A549 (cell line): ENCODE measurements around the gene GAMT. TPM values are rescaled to one million over a fixed set of nuclear protein-coding genes. Genes with fewer than 3 reads are reported as not detected.

Source experiments
- ATAC-seq, 2 experiments: fragments of 200-7000 bp in 1 of 2; fragments of >200 bp in 1 of 2; cut with Nextera tagmentation in 1 of 2; cut with Tn5 transposase in 1 of 2; 3 replicates each; pipeline versions ENCODE4 v1.8.0 to v1.9.1; 2018 to 2020; ENCODE audit warnings: mild to moderate bottlenecking in 1 of 2, moderate library complexity in 1 of 2
- CTCF ChIA-PET: fragments of 300-600 bp; sonication (Branson Sonifier 250); formaldehyde crosslinking; extraction: SDS; loops from one replicate; lab custom pipeline; 2021; ENCODE audit warnings: antibody characterized with exemption, inconsistent platforms; lab: Yijun Ruan, JAX
- POLR2A ChIA-PET: fragments of 350-600 bp; formaldehyde crosslinking; extraction: SDS; loops from one replicate; lab custom pipeline; 2021; ENCODE audit warnings: antibody characterized with exemption, inconsistent platforms; lab: Yijun Ruan, JAX
- DNase-seq, 2 experiments: peaks; one replicate each; pipeline versions ENCODE4 v3.0.0 to v3.0.0-alpha.2; 2011 to 2016; ENCODE audit warnings: low read depth in 1 of 2, low spot score in 1 of 2
- FAIRE-seq: peaks from 2 replicates; lab custom pipeline; 2011; peaks lifted over from hg19 to GRCh38; lab: Jason Lieb, UNC
- H3K27ac ChIP-seq, 2 experiments: fragments of >200 bp; sonication (Bioruptor Twin); formaldehyde crosslinking; 3 replicates each; pipeline ENCODE4 v1.5.1; 2016 to 2017
- H3K4me1 ChIP-seq: fragments of >200 bp; sonication (Bioruptor Twin); formaldehyde crosslinking; 3 replicates; pipeline ENCODE4 v1.6.1; 2016
- H3K4me2 ChIP-seq: fragments of >200 bp; sonication (Bioruptor Twin); formaldehyde crosslinking; 3 replicates; pipeline ENCODE4 v1.6.1; 2016
- H3K4me3 ChIP-seq: fragments of >200 bp; sonication (Bioruptor Twin); formaldehyde crosslinking; 3 replicates; pipeline ENCODE4 v1.5.1; 2016
- H3K9me3 ChIP-seq: fragments of >200 bp; sonication (Bioruptor Twin); formaldehyde crosslinking; 3 replicates; pipeline ENCODE4 v1.6.1; 2016
- BHLHE40 ChIP-seq: IDR thresholded peaks from 2 replicates; pipeline ENCODE4 v1.6.1; 2012; ENCODE audit warnings: low read depth, low read length, inconsistent platforms
- CBX8 ChIP-seq: fragments of 200-600 bp; sonication (generic); IDR thresholded peaks from 2 replicates; pipeline ENCODE4 v1.6.1; 2016
- CEBPB ChIP-seq, 2 experiments: fragments of >200 bp in 1 of 2; sonication (Bioruptor Twin) in 1 of 2; formaldehyde crosslinking in 1 of 2; IDR thresholded peaks; 2 replicates each; pipeline ENCODE4 v1.6.1; 2012 to 2016
- CHD4 ChIP-seq: fragments of 200-600 bp; sonication (generic); IDR thresholded peaks from 2 replicates; pipeline ENCODE4 v1.6.1; 2016; ENCODE audit warnings: antibody characterized with exemption, mild to moderate bottlenecking, borderline replicate concordance
- FOXS1 ChIP-seq: fragments of 250-450 bp; sonication (Bioruptor Pico); IDR thresholded peaks from 2 replicates; pipeline ENCODE4 v1.5.0; 2020; ENCODE audit warnings: mild to moderate bottlenecking, moderate library complexity
- GATA3 ChIP-seq: IDR thresholded peaks from 2 replicates; pipeline ENCODE4 v1.6.1; 2012; ENCODE audit warnings: borderline replicate concordance
- HES2 ChIP-seq: fragments of >200 bp; sonication (Bioruptor Twin); formaldehyde crosslinking; IDR thresholded peaks from 2 replicates; pipeline ENCODE4 v1.6.1; 2016
- HEYL ChIP-seq: fragments of 250-450 bp; sonication (Bioruptor Pico); IDR thresholded peaks from 2 replicates; pipeline ENCODE4 v1.8.0; 2021; ENCODE audit warnings: mild to moderate bottlenecking, moderate library complexity
- HMGXB4 ChIP-seq: fragments of 250-450 bp; sonication (Bioruptor Pico); IDR thresholded peaks from 2 replicates; pipeline ENCODE4 v1.5.0; 2021; ENCODE audit warnings: mild to moderate bottlenecking, moderate library complexity, borderline replicate concordance
- KDM1A ChIP-seq: fragments of 200-600 bp; sonication (generic); IDR thresholded peaks from 2 replicates; pipeline ENCODE4 v1.6.1; 2016; ENCODE audit warnings: low read depth, mild to moderate bottlenecking
- MAFK ChIP-seq: fragments of 450-650 bp; IDR thresholded peaks from 2 replicates; pipeline ENCODE4 v1.6.1; 2014; ENCODE audit not compliant: partially characterized antibody
- NFE2L2 ChIP-seq: fragments of 150-350 bp; conservative IDR thresholded peaks from 2 replicates; pipeline ENCODE4 v1.6.1; 2014; ENCODE audit warnings: low read length
- NR3C1 ChIP-seq: fragments of >200 bp; sonication (Bioruptor Twin); formaldehyde crosslinking; IDR thresholded peaks from 3 replicates; pipeline ENCODE4 v1.6.1; 2017
- PBX3 ChIP-seq: IDR thresholded peaks from 2 replicates; pipeline ENCODE4 v1.6.1; 2012
- PHF8 ChIP-seq: fragments of 200-600 bp; sonication (generic); IDR thresholded peaks from 2 replicates; pipeline ENCODE4 v1.6.1; 2016; ENCODE audit warnings: low read depth, mild to moderate bottlenecking, antibody characterized with exemption, moderate library complexity, borderline replicate concordance
- RARB ChIP-seq: fragments of 250-450 bp; sonication (Bioruptor Pico); IDR thresholded peaks from 2 replicates; pipeline ENCODE4 v1.8.0; 2021; ENCODE audit warnings: mild to moderate bottlenecking, moderate library complexity
- RNF2 ChIP-seq: fragments of 200-600 bp; sonication (generic); IDR thresholded peaks from 2 replicates; pipeline ENCODE4 v1.6.1; 2016; ENCODE audit warnings: low read depth, mild to moderate bottlenecking, antibody characterized with exemption, moderate library complexity, borderline replicate concordance
- SMC3 ChIP-seq: fragments of >200 bp; sonication (Bioruptor Twin); formaldehyde crosslinking; IDR thresholded peaks from 3 replicates; pipeline ENCODE4 v1.6.1; 2018; ENCODE audit warnings: inconsistent platforms
- TFCP2L1 ChIP-seq: fragments of 250-450 bp; sonication (Bioruptor Pico); IDR thresholded peaks from 2 replicates; pipeline ENCODE4 v1.5.0; 2021; ENCODE audit warnings: mild to moderate bottlenecking
- TP53 ChIP-seq: fragments of 250-450 bp; sonication (Bioruptor Pico); IDR thresholded peaks from 2 replicates; pipeline ENCODE4 v1.5.0; 2021; ENCODE audit warnings: mild to moderate bottlenecking, moderate library complexity
- ZNF302 ChIP-seq: fragments of 250-450 bp; sonication (Bioruptor Pico); IDR thresholded peaks from 2 replicates; pipeline ENCODE4 v1.9.0; 2021; ENCODE audit warnings: inconsistent platforms, mild to moderate bottlenecking, moderate library complexity
- ZSCAN20 ChIP-seq: fragments of 250-450 bp; sonication (Bioruptor Pico); IDR thresholded peaks from 2 replicates; pipeline ENCODE4 v1.8.0; 2022; ENCODE audit warnings: mild to moderate bottlenecking, moderate library complexity
- WGBS: methylation state at CpG from one replicate; pipeline ENCODE4 v1.1.6; 2017; ENCODE audit errors: missing lambda C conversion rate; 5-methylcytosine and 5-hydroxymethylcytosine counted together
- polyA plus RNA-seq, 4 experiments: library from polyadenylated mRNA; depleted of rRNA in 3 of 4; stranded (reverse); fragments of >200 nt; fragmentation: RNase III in 1 of 4; extraction: RNeasy Plus Mini Kit Qiagen cat#74134 plus additional on column Dnase treatment in 1 of 4; gene quantifications; 2 replicates in 3 of 4; 3 replicates in 1 of 4; pipeline ENCODE4 v1.2.3, GENCODE V29; 2011 to 2017
- TF ChIP-seq, protein P1 (sequence below): IDR thresholded peaks from 2 replicates; pipeline ENCODE4 v1.6.1; 2012
- TF ChIP-seq, protein P2 (sequence below): fragments of 150-350 bp; IDR thresholded peaks from 2 replicates; pipeline ENCODE4 v1.6.1; 2014; ENCODE audit warnings: low read depth, mild to moderate bottlenecking, low read length
- TF ChIP-seq, protein P3 (sequence below): fragments of 450-650 bp; IDR thresholded peaks from 2 replicates; pipeline ENCODE4 v1.6.1; 2014; ENCODE audit warnings: antibody characterized with exemption

The GAMT gene
- polyA plus RNA-seq, 2 of the 4 experiments (the other 2 are of a cell fraction), result 13.6 to 26.0 TPM

- Histone ChIP-seq H3K4me3 (no peak overlapping the region), H3K4me2 (no peak overlapping the region), H3K4me1 (no peaks in the 10 kb centered on the region), H3K9me3 (no peaks in the 10 kb centered on the region), H3K27ac (no peak overlapping the region)
- ChIA-PET CTCF (interaction anchor here (1.9 kb wide), 1 partner anchor 20 kb away, joined by 5 read pairs; no protein-coding TSS in a partner anchor), POLR2A (no interaction called here)
- no peak for TF ChIP-seq TP53
- no peak for TF ChIP-seq MAFK
- no peak for TF ChIP-seq NR3C1
- TF ChIP-seq HEYL (CRISPR knock-in tag), result no peak
- TF ChIP-seq HMGXB4, result no peak
- TF ChIP-seq CEBPB (IDR thresholded peaks at IDR 0.05), result peak in 1 of 2 experiments; percentile 69; a peak in 2 of 4 replicates
- TF ChIP-seq, protein P1, sequence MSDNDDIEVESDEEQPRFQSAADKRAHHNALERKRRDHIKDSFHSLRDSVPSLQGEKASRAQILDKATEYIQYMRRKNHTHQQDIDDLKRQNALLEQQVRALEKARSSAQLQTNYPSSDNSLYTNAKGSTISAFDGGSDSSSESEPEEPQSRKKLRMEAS, result no peak
- TF ChIP-seq, protein P2, sequence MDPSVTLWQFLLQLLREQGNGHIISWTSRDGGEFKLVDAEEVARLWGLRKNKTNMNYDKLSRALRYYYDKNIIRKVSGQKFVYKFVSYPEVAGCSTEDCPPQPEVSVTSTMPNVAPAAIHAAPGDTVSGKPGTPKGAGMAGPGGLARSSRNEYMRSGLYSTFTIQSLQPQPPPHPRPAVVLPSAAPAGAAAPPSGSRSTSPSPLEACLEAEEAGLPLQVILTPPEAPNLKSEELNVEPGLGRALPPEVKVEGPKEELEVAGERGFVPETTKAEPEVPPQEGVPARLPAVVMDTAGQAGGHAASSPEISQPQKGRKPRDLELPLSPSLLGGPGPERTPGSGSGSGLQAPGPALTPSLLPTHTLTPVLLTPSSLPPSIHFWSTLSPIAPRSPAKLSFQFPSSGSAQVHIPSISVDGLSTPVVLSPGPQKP, result no peak
- 94% methylated on average over 29 of the region's 33 CpGs for WGBS
- no peak for FAIRE-seq
- no peak for DNase-seq
- no peak for ATAC-seq
Measured at GRCh38 chr19:1425102-1425837, 23.9 kb upstream of the GAMT start.

- H3K27ac ChIP-seq, result no peak overlapping the region
- H3K4me2 ChIP-seq, result no peak overlapping the region
- WGBS, result 93% methylated on average over 33 of the region's 42 CpGs
- CTCF ChIA-PET, result interaction anchor here (1.1 to 1.9 kb wide), 3 partner anchors 13 to 21 kb away, joined by 3 to 5 read pairs (median 4); no protein-coding TSS in a partner anchor
- POLR2A ChIA-PET, result no interaction called here
- ATAC-seq (no peak), FAIRE-seq (no peak), DNase-seq (no peak)
- H3K4me1 ChIP-seq, result no peaks in the 10 kb centered on the region
- TF ChIP-seq CBX8, result no peak
- no peak for TF ChIP-seq RARB (CRISPR knock-in tag)
- H3K9me3 ChIP-seq, result no peaks in the 10 kb centered on the region
- no peak overlapping the region for H3K4me3 ChIP-seq
Measured at GRCh38 chr19:1424192-1424955, 23.0 kb upstream of the GAMT start.

DNA sequence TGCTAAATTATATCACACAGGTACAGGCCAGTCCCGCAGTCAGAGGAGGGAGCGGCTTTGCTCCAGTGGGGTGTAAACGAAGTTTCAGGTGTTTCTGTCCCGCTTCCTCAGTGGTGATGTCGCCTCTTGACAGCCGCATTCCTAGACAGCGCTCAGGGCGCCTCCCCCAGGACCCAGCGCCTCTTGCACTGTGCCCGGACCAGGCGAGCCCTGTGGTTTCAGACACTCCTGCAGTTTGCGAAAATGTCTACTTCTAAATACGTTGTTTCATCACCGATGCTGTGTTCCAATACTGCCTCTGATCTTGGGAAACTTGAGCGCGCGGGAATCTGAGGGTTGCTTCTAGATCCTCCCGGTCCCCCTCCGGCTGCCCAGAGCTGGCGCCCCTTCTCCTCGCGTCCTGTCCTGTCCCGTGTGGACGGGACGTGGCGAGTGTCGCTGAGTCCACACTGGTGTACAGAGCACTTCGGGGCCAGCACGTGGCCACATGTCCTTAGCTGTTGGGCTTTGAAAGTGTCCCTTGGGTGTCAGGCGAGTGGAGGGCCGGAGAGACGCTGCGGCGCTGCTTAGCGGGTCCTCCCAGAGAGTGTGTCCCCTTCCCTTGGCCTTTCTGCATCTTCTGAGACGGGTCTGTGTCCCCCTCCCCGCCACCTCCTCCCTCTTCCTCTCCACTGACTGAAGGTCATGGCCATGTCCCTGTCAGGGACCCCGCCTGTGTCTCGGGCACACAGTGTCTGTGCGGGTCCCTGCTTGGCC, 22.3 kb upstream of the GAMT start:
- ChIA-PET CTCF (interaction anchor here (0.6 to 1.4 kb wide), 4 partner anchors 10 to 21 kb away, joined by 3 to 4 read pairs (median 3); no protein-coding TSS in a partner anchor), POLR2A (no interaction called here)
- ATAC-seq, result no peak
- no peak for FAIRE-seq
- H3K4me1 ChIP-seq, result no peaks in the 10 kb centered on the region
- DNase-seq, result no peak
- no peak overlapping the region for H3K4me2 ChIP-seq
- 95% methylated on average over 39 of the region's 40 CpGs for WGBS
- H3K4me3 ChIP-seq, result no peak overlapping the region
- H3K9me3 ChIP-seq, result no peaks in the 10 kb centered on the region
- H3K27ac ChIP-seq, result no peak overlapping the region
- TF ChIP-seq HES2 (no peak), ZSCAN20 (CRISPR knock-in tag) (no peak), KDM1A (no peak), TFCP2L1 (no peak), PHF8 (no peak), SMC3 (no peak), GATA3 (no peak), BHLHE40 (no peak), RNF2 (no peak), FOXS1 (no peak), PBX3 (no peak), ZNF302 (no peak), CHD4 (no peak), NFE2L2 (no peak)
- TF ChIP-seq, protein P3, sequence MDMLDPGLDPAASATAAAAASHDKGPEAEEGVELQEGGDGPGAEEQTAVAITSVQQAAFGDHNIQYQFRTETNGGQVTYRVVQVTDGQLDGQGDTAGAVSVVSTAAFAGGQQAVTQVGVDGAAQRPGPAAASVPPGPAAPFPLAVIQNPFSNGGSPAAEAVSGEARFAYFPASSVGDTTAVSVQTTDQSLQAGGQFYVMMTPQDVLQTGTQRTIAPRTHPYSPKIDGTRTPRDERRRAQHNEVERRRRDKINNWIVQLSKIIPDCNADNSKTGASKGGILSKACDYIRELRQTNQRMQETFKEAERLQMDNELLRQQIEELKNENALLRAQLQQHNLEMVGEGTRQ, result no peak
